Transverse colon (tissue), 3 donors: ENCODE data around the gene TAC4.

Source experiments
- POLR2A ChIP-seq: fragments of 450-650 bp; IDR thresholded peaks from one replicate; pipeline ENCODE4 v1.6.1; 2016; ENCODE audit warnings: antibody characterized with exemption, mild to moderate bottlenecking, moderate library complexity
- TF ChIP-seq, protein P1 (sequence below), 5 experiments: fragments of 200-600 bp in 3 of 5; fragments of 450-650 bp in 2 of 5; sonication (generic) in 3 of 5; IDR thresholded peaks; 1 replicate in 2 of 5; 2 replicates in 3 of 5; pipeline ENCODE4 v1.5.1; 2016 to 2017; ENCODE audit warnings: antibody characterized with exemption in 5 of 5, inconsistent platforms in 3 of 5, mild to moderate bottlenecking in 2 of 5, moderate library complexity in 1 of 5

DNA sequence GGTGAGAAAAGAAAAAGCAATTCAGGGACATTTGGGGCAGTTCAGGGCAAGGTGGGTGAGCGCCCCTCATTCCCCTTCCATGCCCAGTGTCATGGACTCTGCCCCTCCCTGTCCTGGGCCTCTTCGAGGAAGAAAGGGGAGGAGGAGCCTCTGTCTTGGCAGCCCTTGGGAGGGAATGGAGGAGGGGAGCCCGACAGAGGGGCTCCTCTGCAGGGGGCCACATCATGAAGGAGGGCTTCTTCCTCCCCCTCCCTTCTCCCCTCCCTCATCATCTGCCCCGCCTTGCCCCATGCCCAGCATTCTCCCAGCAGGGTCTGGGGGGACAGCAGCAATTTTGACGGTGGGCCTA lies 33.2 kb upstream of the TAC4 start:
- TF ChIP-seq, protein P1, sequence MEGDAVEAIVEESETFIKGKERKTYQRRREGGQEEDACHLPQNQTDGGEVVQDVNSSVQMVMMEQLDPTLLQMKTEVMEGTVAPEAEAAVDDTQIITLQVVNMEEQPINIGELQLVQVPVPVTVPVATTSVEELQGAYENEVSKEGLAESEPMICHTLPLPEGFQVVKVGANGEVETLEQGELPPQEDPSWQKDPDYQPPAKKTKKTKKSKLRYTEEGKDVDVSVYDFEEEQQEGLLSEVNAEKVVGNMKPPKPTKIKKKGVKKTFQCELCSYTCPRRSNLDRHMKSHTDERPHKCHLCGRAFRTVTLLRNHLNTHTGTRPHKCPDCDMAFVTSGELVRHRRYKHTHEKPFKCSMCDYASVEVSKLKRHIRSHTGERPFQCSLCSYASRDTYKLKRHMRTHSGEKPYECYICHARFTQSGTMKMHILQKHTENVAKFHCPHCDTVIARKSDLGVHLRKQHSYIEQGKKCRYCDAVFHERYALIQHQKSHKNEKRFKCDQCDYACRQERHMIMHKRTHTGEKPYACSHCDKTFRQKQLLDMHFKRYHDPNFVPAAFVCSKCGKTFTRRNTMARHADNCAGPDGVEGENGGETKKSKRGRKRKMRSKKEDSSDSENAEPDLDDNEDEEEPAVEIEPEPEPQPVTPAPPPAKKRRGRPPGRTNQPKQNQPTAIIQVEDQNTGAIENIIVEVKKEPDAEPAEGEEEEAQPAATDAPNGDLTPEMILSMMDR (IDR thresholded peaks at IDR 0.05), result no peak
- TF ChIP-seq POLR2A, result no peak
